Ishikawa (cell line): ENCODE measurements around the gene MFNG.

Experiments used
- CEBPB ChIP-seq: IDR thresholded peaks from 2 replicates; pipeline ENCODE4 v1.6.1; 2012
- CREB1 ChIP-seq: IDR thresholded peaks from 2 replicates; pipeline ENCODE4 v1.6.1; 2012; ENCODE audit warnings: low read depth
- EGR1 ChIP-seq: IDR thresholded peaks from 2 replicates; pipeline ENCODE4 v1.6.1; 2012
- EP300 ChIP-seq: IDR thresholded peaks from 2 replicates; pipeline ENCODE4 v1.6.1; 2012; ENCODE audit warnings: borderline replicate concordance
- FOXM1 ChIP-seq: IDR thresholded peaks from 2 replicates; pipeline ENCODE4 v1.6.1; 2012; ENCODE audit warnings: low read depth, borderline replicate concordance
- NFIC ChIP-seq: IDR thresholded peaks from 2 replicates; pipeline ENCODE4 v1.6.1; 2012
- RAD21 ChIP-seq: IDR thresholded peaks from 2 replicates; pipeline ENCODE4 v1.6.1; 2012; ENCODE audit warnings: low read depth
- TAF1 ChIP-seq: IDR thresholded peaks from 2 replicates; pipeline ENCODE4 v1.6.1; 2012; ENCODE audit warnings: low read depth, mild to moderate bottlenecking
- TCF12 ChIP-seq: IDR thresholded peaks from 2 replicates; pipeline ENCODE4 v1.6.1; 2012; ENCODE audit warnings: low read depth
- TEAD4 ChIP-seq: IDR thresholded peaks from 2 replicates; pipeline ENCODE4 v1.6.1; 2012
- USF1 ChIP-seq: IDR thresholded peaks from 2 replicates; pipeline ENCODE4 v1.6.1; 2012
- YY1 ChIP-seq: IDR thresholded peaks from 2 replicates; pipeline ENCODE4 v1.6.1; 2012; ENCODE audit warnings: low read depth
- ZBTB7A ChIP-seq: IDR thresholded peaks from 2 replicates; pipeline ENCODE4 v1.6.1; 2012; ENCODE audit warnings: low read depth
- TF ChIP-seq, protein P1 (sequence below): IDR thresholded peaks from 2 replicates; pipeline ENCODE4 v1.6.1; 2012; ENCODE audit warnings: low read depth, mild to moderate bottlenecking
- TF ChIP-seq, protein P2 (sequence below): IDR thresholded peaks from 2 replicates; pipeline ENCODE4 v1.6.1; 2012

MFNG gene

DNA sequence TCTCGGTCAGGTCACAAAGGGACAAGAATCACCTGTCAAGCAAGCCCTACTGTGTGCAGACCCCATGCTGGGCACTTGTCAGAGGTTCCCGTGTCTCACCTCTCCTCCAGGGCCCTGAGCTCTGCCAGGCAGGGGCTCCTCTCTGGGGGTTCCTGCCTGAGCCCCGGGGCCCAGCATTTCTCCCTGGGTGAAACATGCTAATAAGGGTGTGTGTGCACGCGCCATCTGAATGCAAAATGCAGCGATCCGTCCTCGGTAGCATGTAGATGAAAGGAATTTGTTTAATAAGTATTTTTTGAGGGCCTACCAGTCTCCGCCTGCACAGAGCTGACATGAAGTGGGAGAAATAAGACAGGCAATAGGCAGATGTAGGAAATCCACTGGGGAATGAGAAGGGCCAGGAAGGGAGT is 64.7 kb downstream of the MFNG start:
- TF ChIP-seq USF1 (no peak), YY1 (no peak), NFIC (no peak), EP300 (no peak), TEAD4 (no peak), FOXM1 (no peak), TCF12 (no peak), EGR1 (no peak), CREB1 (no peak)

DNA sequence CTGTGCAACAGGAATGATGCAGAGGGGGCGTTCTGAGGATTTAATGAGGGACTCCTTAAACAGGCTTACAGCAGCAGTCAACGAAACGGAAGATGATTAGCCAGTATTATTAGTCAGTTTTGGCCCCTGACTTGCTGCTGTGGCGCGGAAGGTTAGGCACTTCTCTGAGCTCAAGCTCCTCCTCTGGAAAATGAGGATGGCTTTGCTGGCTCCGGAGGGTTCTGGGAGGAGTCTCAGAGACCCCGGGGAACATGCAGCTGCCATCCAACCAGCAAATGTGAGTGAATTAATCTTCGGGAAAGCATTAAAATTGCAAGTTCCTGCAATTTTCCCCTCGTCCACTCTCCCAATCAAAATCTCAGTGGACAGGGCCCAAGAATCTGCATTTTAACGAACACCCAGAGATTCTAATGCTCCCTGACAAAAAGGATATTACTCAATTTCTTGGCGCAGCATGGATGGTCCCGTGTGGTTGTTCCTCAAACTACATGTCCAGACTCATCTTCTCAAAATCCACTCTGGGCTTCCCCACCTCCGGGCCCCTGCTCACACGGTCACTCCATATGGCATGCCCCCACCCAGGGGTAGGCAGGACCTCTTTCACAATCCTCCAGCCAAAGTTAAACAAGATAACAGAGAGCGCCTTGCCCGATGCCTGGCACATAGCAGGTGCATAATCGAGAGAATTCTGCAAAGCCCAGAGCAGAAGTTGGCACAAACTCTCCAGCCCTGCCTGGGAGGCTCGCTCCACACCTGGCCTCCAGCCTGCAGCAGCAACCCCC is 65.3 kb downstream of the MFNG start:
- TF ChIP-seq CEBPB (no peak), TEAD4 (no peak), EGR1 (no peak), FOXM1 (no peak), ZBTB7A (no peak), EP300 (no peak), CREB1 (no peak), TCF12 (no peak), USF1 (no peak), YY1 (no peak), NFIC (no peak), RAD21 (no peak), TAF1 (no peak)
- TF ChIP-seq, protein P1, sequence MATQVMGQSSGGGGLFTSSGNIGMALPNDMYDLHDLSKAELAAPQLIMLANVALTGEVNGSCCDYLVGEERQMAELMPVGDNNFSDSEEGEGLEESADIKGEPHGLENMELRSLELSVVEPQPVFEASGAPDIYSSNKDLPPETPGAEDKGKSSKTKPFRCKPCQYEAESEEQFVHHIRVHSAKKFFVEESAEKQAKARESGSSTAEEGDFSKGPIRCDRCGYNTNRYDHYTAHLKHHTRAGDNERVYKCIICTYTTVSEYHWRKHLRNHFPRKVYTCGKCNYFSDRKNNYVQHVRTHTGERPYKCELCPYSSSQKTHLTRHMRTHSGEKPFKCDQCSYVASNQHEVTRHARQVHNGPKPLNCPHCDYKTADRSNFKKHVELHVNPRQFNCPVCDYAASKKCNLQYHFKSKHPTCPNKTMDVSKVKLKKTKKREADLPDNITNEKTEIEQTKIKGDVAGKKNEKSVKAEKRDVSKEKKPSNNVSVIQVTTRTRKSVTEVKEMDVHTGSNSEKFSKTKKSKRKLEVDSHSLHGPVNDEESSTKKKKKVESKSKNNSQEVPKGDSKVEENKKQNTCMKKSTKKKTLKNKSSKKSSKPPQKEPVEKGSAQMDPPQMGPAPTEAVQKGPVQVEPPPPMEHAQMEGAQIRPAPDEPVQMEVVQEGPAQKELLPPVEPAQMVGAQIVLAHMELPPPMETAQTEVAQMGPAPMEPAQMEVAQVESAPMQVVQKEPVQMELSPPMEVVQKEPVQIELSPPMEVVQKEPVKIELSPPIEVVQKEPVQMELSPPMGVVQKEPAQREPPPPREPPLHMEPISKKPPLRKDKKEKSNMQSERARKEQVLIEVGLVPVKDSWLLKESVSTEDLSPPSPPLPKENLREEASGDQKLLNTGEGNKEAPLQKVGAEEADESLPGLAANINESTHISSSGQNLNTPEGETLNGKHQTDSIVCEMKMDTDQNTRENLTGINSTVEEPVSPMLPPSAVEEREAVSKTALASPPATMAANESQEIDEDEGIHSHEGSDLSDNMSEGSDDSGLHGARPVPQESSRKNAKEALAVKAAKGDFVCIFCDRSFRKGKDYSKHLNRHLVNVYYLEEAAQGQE: no peak
- TF ChIP-seq, protein P2, sequence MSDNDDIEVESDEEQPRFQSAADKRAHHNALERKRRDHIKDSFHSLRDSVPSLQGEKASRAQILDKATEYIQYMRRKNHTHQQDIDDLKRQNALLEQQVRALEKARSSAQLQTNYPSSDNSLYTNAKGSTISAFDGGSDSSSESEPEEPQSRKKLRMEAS: no peak

DNA sequence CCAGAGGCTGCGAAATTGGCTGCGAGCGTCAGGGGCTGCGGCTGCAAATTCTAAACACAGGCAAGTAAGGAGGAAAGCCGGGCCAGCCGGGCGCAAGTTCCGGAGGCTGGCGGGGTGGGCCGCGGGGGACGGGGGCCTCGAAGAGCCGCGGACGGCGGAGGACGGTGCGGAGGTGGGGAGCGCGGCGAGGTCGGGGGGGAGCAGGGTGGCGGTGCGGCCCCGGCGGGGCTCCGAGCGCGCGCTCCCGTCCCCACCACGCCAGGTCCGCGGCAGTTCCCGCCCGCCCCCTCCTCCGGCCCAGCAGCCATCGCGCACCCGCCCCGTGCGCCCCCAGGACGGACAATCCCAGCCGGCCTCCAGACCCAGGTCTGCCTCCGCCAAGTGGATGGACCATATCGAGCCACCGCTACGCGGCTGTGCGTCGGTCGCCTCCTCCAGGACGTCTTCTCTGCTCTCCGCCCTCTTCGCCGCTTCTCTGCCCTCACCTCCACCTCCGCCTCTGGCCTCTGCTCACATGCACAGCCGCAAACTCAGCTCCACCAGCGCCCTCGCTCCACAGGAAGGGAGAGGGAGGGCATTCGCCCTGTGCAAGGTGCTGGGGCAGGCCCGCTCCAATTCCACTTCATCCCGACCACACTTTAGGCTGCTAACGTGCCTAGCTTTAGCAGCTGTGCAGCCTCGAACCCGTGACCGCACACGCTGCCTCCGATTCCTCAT is 66.1 kb downstream of the MFNG start:
- no peak for TF ChIP-seq YY1
- TF ChIP-seq, protein P2: peak; percentile 62

DNA sequence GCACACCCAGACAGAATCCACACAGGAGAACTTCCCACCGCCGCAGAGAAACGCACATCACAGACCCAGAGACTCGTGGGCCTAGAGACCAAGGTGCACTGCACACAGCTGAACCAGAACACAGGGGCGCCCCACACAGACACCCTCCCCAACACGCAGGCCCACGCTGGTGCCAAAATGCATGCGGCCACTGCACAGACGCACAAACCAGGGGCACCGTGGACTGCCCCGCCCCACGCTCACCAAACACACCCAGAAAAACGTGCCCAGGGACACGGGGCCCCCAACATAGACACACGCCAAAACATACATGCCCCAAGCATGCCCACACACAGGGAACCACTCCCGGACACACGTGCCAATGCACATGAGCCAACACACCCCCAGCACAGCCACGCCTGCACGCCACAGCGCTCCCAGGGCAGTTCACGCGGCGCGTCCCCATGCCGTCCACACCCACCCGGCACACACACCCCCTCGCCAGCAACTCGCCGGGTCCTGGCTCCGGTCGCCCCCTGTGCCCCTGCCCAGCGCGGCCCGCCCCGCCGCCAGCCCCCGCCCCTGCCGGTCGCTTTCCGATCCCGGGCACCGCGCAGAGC is 66.7 kb downstream of the MFNG start:
- TF ChIP-seq, protein P2: peak; percentile 48
- TF ChIP-seq TAF1 (no peak), EGR1 (no peak)
